Measurements from ENCODE around the gene FILIP1.

GRCh38 chr6:75374961-75375400 lies 118.6 kb downstream of the FILIP1 start:
- TF ChIP-seq CTCF (conservative IDR thresholded peaks at IDR 0.05; ENCODE audit: low read length): no peak
- TF ChIP-seq EZH2phosphoT487 (IDR thresholded peaks at IDR 0.05; ENCODE audit: borderline replicate concordance, low read depth, low read length): no peak

All from OCI-LY7 (cell line).